ENCODE data around the gene ANKH. TPM values are rescaled to one million over a fixed set of nuclear protein-coding genes. Genes with fewer than 3 reads are reported as not detected.

The ANKH gene
- polyA plus RNA-seq, 1 donor (not counting 4 experiments of a cell fraction or from before 2014, with no cell fraction given): 13.8 TPM

DNA sequence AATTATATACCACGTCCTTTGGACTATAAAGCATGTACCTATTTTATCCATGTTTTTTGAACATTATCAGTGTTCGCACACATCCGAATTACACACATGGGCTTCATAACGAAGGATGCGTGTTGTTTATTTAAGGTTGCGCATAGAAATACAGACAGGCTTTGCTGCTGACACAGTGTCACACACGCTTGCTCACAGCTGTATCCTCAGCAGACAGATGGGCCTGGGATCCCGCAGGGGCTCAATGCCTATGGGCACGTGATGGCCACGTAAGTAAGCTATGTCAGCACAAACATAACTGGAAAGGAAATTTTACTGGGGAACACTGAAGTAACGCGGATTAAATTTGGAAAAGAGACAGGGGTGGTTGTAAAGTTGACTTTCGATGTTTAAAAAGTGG lies 130.4 kb downstream of the ANKH start:
- Histone ChIP-seq H2AFZ (ENCODE audit: control insufficient read depth, low read length) (no peak overlapping the region), H3K36me3 (ENCODE audit: control insufficient read depth in 2 of 2, extremely low read depth in 1 of 2, insufficient read depth in 2 of 2, low read length in 2 of 2) (peaks cover 0 to 3% of the 10 kb centered on the region in 2 experiments), H3K79me2 (ENCODE audit: control insufficient read depth, insufficient read depth, low read length) (no peaks in the 10 kb centered on the region), H3K4me2 (ENCODE audit: control insufficient read depth, extremely low read depth, insufficient read depth, low read depth, low read length) (no peak overlapping the region), H3K4me3 (ENCODE audit: control insufficient read depth in 2 of 3, extremely low read depth in 1 of 3, insufficient read depth in 2 of 3, low read depth in 1 of 3, low read length in 3 of 3) (no peak overlapping the region), H3K9ac (ENCODE audit: control insufficient read depth, extremely low read depth, insufficient read depth, low read length) (no peak overlapping the region), H3K9me1 (ENCODE audit: control insufficient read depth, extremely low read depth, insufficient read depth, low read length) (no peaks in the 10 kb centered on the region), H3K27ac (ENCODE audit: control insufficient read depth, insufficient read depth, low read length) (no peak overlapping the region), H3K9me3 (ENCODE audit: control insufficient read depth, low read depth, low read length) (no peaks in the 10 kb centered on the region), H3K27me3 (ENCODE audit: control insufficient read depth, extremely low read depth, insufficient read depth, low read length) (no peaks in the 10 kb centered on the region), H4K20me1 (ENCODE audit: control insufficient read depth, extremely low read depth, insufficient read depth, low read length) (no peaks in the 10 kb centered on the region), H3K4me1 (ENCODE audit: control insufficient read depth, extremely low read depth, insufficient read depth, low read length) (peaks cover 11% of the 10 kb centered on the region)
- dilution Hi-C loops (cut with MboI; ENCODE audit: extremely low pct_ligation_motif_present, low sequenced_read_pairs): no loop called here
- TF ChIP-seq EZH2 (IDR thresholded peaks at IDR 0.05; ENCODE audit: low read length): no peak
- TF ChIP-seq, protein P1, sequence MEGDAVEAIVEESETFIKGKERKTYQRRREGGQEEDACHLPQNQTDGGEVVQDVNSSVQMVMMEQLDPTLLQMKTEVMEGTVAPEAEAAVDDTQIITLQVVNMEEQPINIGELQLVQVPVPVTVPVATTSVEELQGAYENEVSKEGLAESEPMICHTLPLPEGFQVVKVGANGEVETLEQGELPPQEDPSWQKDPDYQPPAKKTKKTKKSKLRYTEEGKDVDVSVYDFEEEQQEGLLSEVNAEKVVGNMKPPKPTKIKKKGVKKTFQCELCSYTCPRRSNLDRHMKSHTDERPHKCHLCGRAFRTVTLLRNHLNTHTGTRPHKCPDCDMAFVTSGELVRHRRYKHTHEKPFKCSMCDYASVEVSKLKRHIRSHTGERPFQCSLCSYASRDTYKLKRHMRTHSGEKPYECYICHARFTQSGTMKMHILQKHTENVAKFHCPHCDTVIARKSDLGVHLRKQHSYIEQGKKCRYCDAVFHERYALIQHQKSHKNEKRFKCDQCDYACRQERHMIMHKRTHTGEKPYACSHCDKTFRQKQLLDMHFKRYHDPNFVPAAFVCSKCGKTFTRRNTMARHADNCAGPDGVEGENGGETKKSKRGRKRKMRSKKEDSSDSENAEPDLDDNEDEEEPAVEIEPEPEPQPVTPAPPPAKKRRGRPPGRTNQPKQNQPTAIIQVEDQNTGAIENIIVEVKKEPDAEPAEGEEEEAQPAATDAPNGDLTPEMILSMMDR (optimal IDR thresholded peaks at IDR 0.05 in 1 of 3, IDR thresholded peaks at IDR 0.05 in 1 of 3, conservative IDR thresholded peaks at IDR 0.05 in 1 of 3; ENCODE audit: extremely low read depth in 1 of 3, insufficient read depth in 2 of 3, low read length in 3 of 3): no peak
- no peak for DNase-seq (ENCODE audit: low read depth, low spot score)
- FAIRE-seq: no peak

DNA sequence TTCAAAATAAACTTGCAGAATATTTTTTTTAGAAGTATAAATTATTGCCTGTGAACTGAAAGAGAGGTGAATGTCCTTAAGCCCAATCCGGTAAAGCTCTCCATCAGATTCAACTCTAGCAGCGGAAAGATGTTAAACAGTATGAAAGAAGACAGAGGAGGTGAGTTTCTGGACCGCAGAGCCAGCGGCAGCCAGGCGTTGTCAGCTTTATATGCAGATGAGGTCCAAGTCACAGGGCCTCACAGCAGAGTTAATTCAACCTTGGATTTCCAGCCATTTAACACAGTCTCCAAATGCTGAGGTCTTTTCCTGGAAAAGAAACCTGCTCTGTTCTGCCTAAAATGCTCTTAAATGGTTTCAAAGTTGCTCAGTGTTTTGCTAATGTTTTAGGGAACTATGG lies 131.6 kb downstream of the ANKH start:
- Histone ChIP-seq H3K9ac (ENCODE audit: control insufficient read depth, extremely low read depth, insufficient read depth, low read length) (no peak overlapping the region), H3K4me3 (ENCODE audit: control insufficient read depth in 2 of 3, extremely low read depth in 1 of 3, insufficient read depth in 2 of 3, low read depth in 1 of 3, low read length in 3 of 3) (no peak overlapping the region), H3K79me2 (ENCODE audit: control insufficient read depth, insufficient read depth, low read length) (no peaks in the 10 kb centered on the region), H2AFZ (ENCODE audit: control insufficient read depth, low read length) (no peak overlapping the region), H3K36me3 (ENCODE audit: control insufficient read depth in 2 of 2, extremely low read depth in 1 of 2, insufficient read depth in 2 of 2, low read length in 2 of 2) (no peaks in the 10 kb centered on the region), H3K9me3 (ENCODE audit: control insufficient read depth, low read depth, low read length) (no peaks in the 10 kb centered on the region), H3K4me1 (ENCODE audit: control insufficient read depth, extremely low read depth, insufficient read depth, low read length) (peaks cover 11% of the 10 kb centered on the region), H3K27me3 (ENCODE audit: control insufficient read depth, extremely low read depth, insufficient read depth, low read length) (no peaks in the 10 kb centered on the region), H4K20me1 (ENCODE audit: control insufficient read depth, extremely low read depth, insufficient read depth, low read length) (no peaks in the 10 kb centered on the region), H3K4me2 (ENCODE audit: control insufficient read depth, extremely low read depth, insufficient read depth, low read depth, low read length) (peak overlapping the region; percentile 15), H3K27ac (ENCODE audit: control insufficient read depth, insufficient read depth, low read length) (no peak overlapping the region), H3K9me1 (ENCODE audit: control insufficient read depth, extremely low read depth, insufficient read depth, low read length) (no peaks in the 10 kb centered on the region)
- FAIRE-seq (no peak), DNase-seq (ENCODE audit: low read depth, low spot score) (no peak)
- TF ChIP-seq, protein P1 (optimal IDR thresholded peaks at IDR 0.05 in 1 of 3, IDR thresholded peaks at IDR 0.05 in 1 of 3, conservative IDR thresholded peaks at IDR 0.05 in 1 of 3; ENCODE audit: extremely low read depth in 1 of 3, insufficient read depth in 2 of 3, low read length in 3 of 3): no peak
- no peak for TF ChIP-seq EZH2 (IDR thresholded peaks at IDR 0.05; ENCODE audit: low read length)
- dilution Hi-C loops (cut with MboI; ENCODE audit: extremely low pct_ligation_motif_present, low sequenced_read_pairs): no loop called here
